Measurements from ENCODE around the gene BUB1B.

Gene BUB1B

GRCh38 chr15:40252438-40253166, 91.7 kb downstream of the BUB1B start:
- H3K4me3 ChIP-seq (ENCODE audit: low read depth, low read length), result peak overlapping the region; percentile 54
- TF ChIP-seq, protein P1, sequence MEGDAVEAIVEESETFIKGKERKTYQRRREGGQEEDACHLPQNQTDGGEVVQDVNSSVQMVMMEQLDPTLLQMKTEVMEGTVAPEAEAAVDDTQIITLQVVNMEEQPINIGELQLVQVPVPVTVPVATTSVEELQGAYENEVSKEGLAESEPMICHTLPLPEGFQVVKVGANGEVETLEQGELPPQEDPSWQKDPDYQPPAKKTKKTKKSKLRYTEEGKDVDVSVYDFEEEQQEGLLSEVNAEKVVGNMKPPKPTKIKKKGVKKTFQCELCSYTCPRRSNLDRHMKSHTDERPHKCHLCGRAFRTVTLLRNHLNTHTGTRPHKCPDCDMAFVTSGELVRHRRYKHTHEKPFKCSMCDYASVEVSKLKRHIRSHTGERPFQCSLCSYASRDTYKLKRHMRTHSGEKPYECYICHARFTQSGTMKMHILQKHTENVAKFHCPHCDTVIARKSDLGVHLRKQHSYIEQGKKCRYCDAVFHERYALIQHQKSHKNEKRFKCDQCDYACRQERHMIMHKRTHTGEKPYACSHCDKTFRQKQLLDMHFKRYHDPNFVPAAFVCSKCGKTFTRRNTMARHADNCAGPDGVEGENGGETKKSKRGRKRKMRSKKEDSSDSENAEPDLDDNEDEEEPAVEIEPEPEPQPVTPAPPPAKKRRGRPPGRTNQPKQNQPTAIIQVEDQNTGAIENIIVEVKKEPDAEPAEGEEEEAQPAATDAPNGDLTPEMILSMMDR (conservative IDR thresholded peaks at IDR 0.05; ENCODE audit: low read depth, low read length), result no peak
- DNase-seq (ENCODE audit: low read depth), result peak; percentile 23

DNA sequence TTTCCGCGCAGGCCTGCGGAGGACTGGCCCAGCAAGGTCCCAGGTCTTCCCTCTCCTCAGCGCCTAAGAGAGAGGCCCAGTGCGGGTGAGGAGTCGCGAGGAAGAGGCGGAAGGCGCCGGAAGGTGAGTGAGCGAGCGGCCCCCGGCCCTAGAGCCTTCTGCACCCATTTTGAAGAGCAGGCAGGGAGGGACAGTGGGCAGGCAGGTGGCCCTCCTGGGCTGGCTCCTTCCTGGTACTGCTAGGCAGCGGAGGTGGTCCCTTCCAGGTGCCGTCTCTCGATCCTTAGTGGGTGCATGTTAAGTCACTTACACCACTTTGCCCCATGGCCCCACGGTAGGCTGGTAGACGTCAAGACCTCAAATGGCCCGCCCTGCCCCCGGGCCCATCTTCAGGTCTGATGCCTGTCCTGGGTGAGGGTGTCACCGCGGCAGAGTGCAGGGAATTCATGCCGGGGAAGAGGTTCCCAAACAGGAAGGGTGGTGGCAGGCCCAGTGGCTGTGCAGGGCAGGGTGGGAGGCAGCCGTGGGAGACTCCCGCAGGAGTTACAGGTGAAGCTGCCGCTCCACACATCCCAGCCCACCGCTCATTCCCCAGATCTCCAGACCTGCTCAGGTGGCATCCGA, 92.4 kb downstream of the BUB1B start:
- H3K4me3 ChIP-seq (ENCODE audit: low read depth, low read length), result peak overlapping the region; percentile 54
- TF ChIP-seq, protein P1 (conservative IDR thresholded peaks at IDR 0.05; ENCODE audit: low read depth, low read length), result no peak
- no peak for DNase-seq (ENCODE audit: low read depth)

- no peak overlapping the region for H3K4me3 ChIP-seq (ENCODE audit: low read depth, low read length)
These were observed 93.6 kb downstream of the BUB1B start for GRCh38 chr15:40254452-40254851.

DNA sequence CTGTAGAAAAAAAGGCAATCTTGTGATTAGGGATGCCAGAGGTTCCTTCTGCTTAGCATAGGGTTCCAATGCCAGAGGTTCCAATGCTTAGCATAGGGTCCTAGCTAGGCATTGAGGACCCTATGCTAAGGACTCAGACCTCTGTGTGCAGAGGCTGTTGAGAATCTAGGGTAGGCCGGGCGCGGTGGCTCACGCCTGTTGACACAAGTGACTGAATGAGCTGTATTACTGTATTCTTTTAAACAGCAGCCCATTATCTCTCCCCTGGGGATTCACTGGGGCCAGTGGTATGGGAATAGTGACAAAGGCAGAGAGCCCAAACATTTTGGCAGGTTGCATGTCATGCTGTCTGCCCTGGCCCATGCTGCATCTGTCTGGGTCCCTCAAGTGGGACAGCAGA, 94.2 kb downstream of the BUB1B start:
- TF ChIP-seq, protein P1 (conservative IDR thresholded peaks at IDR 0.05; ENCODE audit: low read depth, low read length), result no peak
- H3K4me3 ChIP-seq (ENCODE audit: low read depth, low read length), result no peak overlapping the region
- no peak for DNase-seq (ENCODE audit: low read depth)

More at GRCh38 chr15:40254452-40254851, 93.6 kb downstream of the BUB1B start:
- no peak for DNase-seq (ENCODE audit: low read depth)
- TF ChIP-seq, protein P1 (conservative IDR thresholded peaks at IDR 0.05; ENCODE audit: low read depth, low read length), result no peak

- H3K4me3 ChIP-seq (ENCODE audit: low read depth, low read length), result no peak overlapping the region
- TF ChIP-seq, protein P1 (conservative IDR thresholded peaks at IDR 0.05; ENCODE audit: low read depth, low read length), result no peak
- peak; percentile 88 for DNase-seq (ENCODE audit: low read depth)
These were observed 95.9 kb downstream of the BUB1B start for GRCh38 chr15:40256638-40257235.

- TF ChIP-seq, protein P1 (conservative IDR thresholded peaks at IDR 0.05; ENCODE audit: low read depth, low read length), result no peak
- peak; percentile 40 for DNase-seq (ENCODE audit: low read depth)
- no peak overlapping the region for H3K4me3 ChIP-seq (ENCODE audit: low read depth, low read length)
These were observed 97.0 kb downstream of the BUB1B start for GRCh38 chr15:40257656-40258450.
